HEK293 (cell line): ENCODE results near the gene NR0B2.

Experiments
- CTCF ChIP-seq: fragments of 450-650 bp; formaldehyde crosslinking; IDR thresholded peaks from 2 replicates; pipeline ENCODE4 v1.5.1; 2016; ENCODE audit warnings: missing biosample characterization, missing genetic modification characterization
- REPIN1 ChIP-seq: fragments of 450-650 bp; formaldehyde crosslinking; IDR thresholded peaks from 2 replicates; pipeline ENCODE4 v1.5.1; 2017; ENCODE audit warnings: missing biosample characterization, missing genetic modification characterization, low read depth
- ZBTB44 ChIP-seq: fragments of 450-650 bp; IDR thresholded peaks from 2 replicates; pipeline ENCODE4 v1.5.1; 2018; ENCODE audit warnings: missing biosample characterization, mild to moderate bottlenecking, missing genetic modification characterization
- ZNF416 ChIP-seq: fragments of 450-650 bp; formaldehyde crosslinking; IDR thresholded peaks from 2 replicates; pipeline ENCODE4 v1.5.1; 2016; ENCODE audit warnings: missing biosample characterization, missing genetic modification characterization
- ZNF449 ChIP-seq: fragments of 450-650 bp; formaldehyde crosslinking; IDR thresholded peaks from 2 replicates; pipeline ENCODE4 v1.5.1; 2017; ENCODE audit warnings: missing biosample characterization, mild to moderate bottlenecking, missing genetic modification characterization, moderate library complexity
- ZNF76 ChIP-seq: fragments of 450-650 bp; formaldehyde crosslinking; IDR thresholded peaks from 2 replicates; pipeline ENCODE4; 2016; ENCODE audit warnings: low read depth, missing biosample characterization, missing genetic modification characterization, borderline replicate concordance
- ZSCAN4 ChIP-seq: fragments of 450-650 bp; formaldehyde crosslinking; IDR thresholded peaks from 2 replicates; pipeline ENCODE4 v1.5.1; 2017; ENCODE audit warnings: missing biosample characterization, missing genetic modification characterization

GRCh38 chr1:26913754-26914619 is at the start of gene NR0B2:
- TF ChIP-seq ZNF449 (0 out of 2 replicates have a peak, but pooled peaks have one; percentile 56), ZBTB44 (tag by site-specific recombination) (no peak), CTCF (no peak), REPIN1 (tag by site-specific recombination) (no peak), ZNF416 (tag by site-specific recombination) (no peak), ZSCAN4 (tag by site-specific recombination) (no peak), ZNF76 (tag by site-specific recombination) (no peak)
